Peyer's patch (tissue), 4 donors: ENCODE results near the gene SUMF2.

Experiments used
- CTCF ChIP-seq, 6 experiments: fragments of 450-650 bp in 4 of 6; fragments of 200-600 bp in 2 of 6; sonication (generic) in 1 of 6; IDR thresholded peaks; one replicate each; pipeline ENCODE4 v1.5.1; 2017 to 2019; ENCODE audit warnings: antibody characterized with exemption in 6 of 6, mild to moderate bottlenecking in 3 of 6, moderate library complexity in 1 of 6
- POLR2A ChIP-seq, 2 donors: fragments of 450-650 bp; IDR thresholded peaks; one replicate each; pipeline ENCODE4 v1.5.1; 2017; ENCODE audit warnings: antibody characterized with exemption in 2 of 2, mild to moderate bottlenecking in 2 of 2, moderate library complexity in 2 of 2

- no peak for TF ChIP-seq CTCF (IDR thresholded peaks at IDR 0.05)
- no peak for TF ChIP-seq POLR2A (IDR thresholded peaks at IDR 0.05)
Measured at GRCh38 chr7:56019501-56019900, 44.6 kb upstream of the SUMF2 start.
